Peyer's patch (tissue), 4 donors: ENCODE results near the gene ZNF782. TPM values are rescaled to one million over a fixed set of nuclear protein-coding genes. Genes with fewer than 3 reads are reported as not detected.
"Not testable (repeated sequence)": the region's sequence is repeated elsewhere in the genome, so short reads cannot be mapped to it uniquely, and the experiment has no call there.

Experiments
- DNase-seq, 3 donors: peaks; one replicate each; pipeline ENCODE4 v3.0.0-alpha.2; 2017 to 2019
- H3K27ac ChIP-seq, 4 donors: fragments of 200-600 bp; sonication (generic); one replicate each; pipeline ENCODE4 v1.5.1; 2016 to 2019
- H3K27me3 ChIP-seq, 2 donors: fragments of 200-600 bp; sonication (generic); one replicate each; pipeline ENCODE4 v1.5.1; 2019
- H3K36me3 ChIP-seq, 3 donors: fragments of 200-600 bp; sonication (generic); one replicate each; pipeline ENCODE4 v1.5.1; 2016 to 2019
- H3K4me1 ChIP-seq, 4 donors: fragments of 200-600 bp; sonication (generic); one replicate each; pipeline ENCODE4 v1.5.1; 2016 to 2019
- H3K4me3 ChIP-seq, 4 donors: fragments of 200-600 bp; sonication (generic); 1 replicate in 3 of 4; 2 replicates in 1 of 4; pipeline ENCODE4 v1.5.1; 2016 to 2019; ENCODE audit warnings: mild to moderate bottlenecking in 1 of 4
- H3K9me3 ChIP-seq, 4 donors: fragments of 200-600 bp; sonication (generic); one replicate each; pipeline ENCODE4 v1.5.1; 2016 to 2019; ENCODE audit warnings: mild to moderate bottlenecking in 1 of 4
- CTCF ChIP-seq, 6 experiments: fragments of 450-650 bp in 4 of 6; fragments of 200-600 bp in 2 of 6; sonication (generic) in 1 of 6; IDR thresholded peaks; one replicate each; pipeline ENCODE4 v1.5.1; 2017 to 2019; ENCODE audit warnings: antibody characterized with exemption in 6 of 6, mild to moderate bottlenecking in 3 of 6, moderate library complexity in 1 of 6
- POLR2A ChIP-seq, 2 donors: fragments of 450-650 bp; IDR thresholded peaks; one replicate each; pipeline ENCODE4 v1.5.1; 2017; ENCODE audit warnings: antibody characterized with exemption in 2 of 2, mild to moderate bottlenecking in 2 of 2, moderate library complexity in 2 of 2
- total RNA-seq, 4 donors: library from RNA; depleted of rRNA; stranded (reverse); fragments of >200 nt; gene quantifications; one replicate each; pipeline ENCODE4 v1.1.0, GENCODE V29; 2016

Gene ZNF782
- total RNA-seq, 4 donors from 2014 or later = 13.0 to 24.5 (median 20.2) TPM

DNA sequence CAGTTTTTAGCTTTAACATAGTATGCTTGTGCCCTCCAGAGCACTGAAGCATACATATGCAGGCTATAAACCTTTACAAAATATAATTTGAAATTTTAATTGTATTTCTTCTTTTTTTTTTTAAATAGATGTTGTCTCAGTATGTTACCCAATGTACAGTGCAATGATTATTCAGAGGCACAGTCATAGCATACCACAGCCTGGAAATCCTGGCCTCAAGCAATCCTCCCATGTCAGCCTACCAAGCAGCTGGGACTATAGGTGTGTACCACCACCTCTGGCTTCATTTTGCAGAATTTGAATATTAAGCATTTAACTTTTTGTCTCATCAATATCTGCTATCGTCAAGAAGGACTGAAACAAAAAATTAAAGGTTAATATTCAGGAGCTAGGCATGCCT, 16.9 kb upstream of the ZNF782 start:
- H3K27me3 ChIP-seq = no peaks in the 10 kb centered on the region
- no peaks in the 10 kb centered on the region for H3K9me3 ChIP-seq
- TF ChIP-seq POLR2A (IDR thresholded peaks at IDR 0.05) (no peak), CTCF (IDR thresholded peaks at IDR 0.05) (no peak)
- no peak overlapping the region for H3K4me3 ChIP-seq
- H3K36me3 ChIP-seq = no peaks in the 10 kb centered on the region
- H3K27ac ChIP-seq = no peak overlapping the region
- peaks cover 0 to 32% (median 3%) of the 10 kb centered on the region in 4 donors for H3K4me1 ChIP-seq
- no peak for DNase-seq

DNA sequence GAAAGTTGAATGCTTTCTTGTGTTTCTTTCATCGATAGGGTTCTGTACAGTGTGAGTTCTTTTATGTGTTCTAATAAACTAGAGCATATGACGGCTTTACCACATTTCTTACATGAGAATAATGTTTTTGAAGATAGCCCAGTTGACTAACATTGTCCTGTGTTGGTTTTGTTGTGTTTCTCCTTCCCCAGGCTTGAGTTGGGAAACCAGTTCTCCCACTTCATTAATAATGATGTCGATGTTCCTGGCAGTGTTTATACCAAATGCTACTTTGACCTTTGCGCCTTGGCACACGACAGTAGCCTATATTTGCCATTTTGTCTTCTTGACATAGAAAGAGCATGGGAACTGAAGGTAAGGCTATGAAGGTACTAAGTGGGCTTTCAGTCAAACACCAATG, 14.4 kb upstream of the ZNF782 start:
- Histone ChIP-seq H3K4me1 (peaks cover 0 to 20% (median 0%) of the 10 kb centered on the region in 4 donors), H3K9me3 (no peaks in the 10 kb centered on the region), H3K27me3 (no peaks in the 10 kb centered on the region), H3K4me3 (no peak overlapping the region), H3K27ac (no peak overlapping the region), H3K36me3 (no peaks in the 10 kb centered on the region)
- TF ChIP-seq CTCF (IDR thresholded peaks at IDR 0.05) (no peak), POLR2A (IDR thresholded peaks at IDR 0.05) (no peak)
- DNase-seq = no peak

GRCh38 chr9:96867079-96867804, 12.9 kb upstream of the ZNF782 start:
- no peak for DNase-seq
- no peak for TF ChIP-seq POLR2A (IDR thresholded peaks at IDR 0.05)
- H3K9me3 ChIP-seq = no peaks in the 10 kb centered on the region
- H3K36me3 ChIP-seq = no peaks in the 10 kb centered on the region
- H3K4me1 ChIP-seq = peaks cover 0 to 20% (median 0%) of the 10 kb centered on the region in 4 donors
- peak overlapping the region in 2 of 4 donors; percentile 57 to 77 for H3K27ac ChIP-seq
- H3K4me3 ChIP-seq = no peak overlapping the region
- H3K27me3 ChIP-seq = no peaks in the 10 kb centered on the region

DNA sequence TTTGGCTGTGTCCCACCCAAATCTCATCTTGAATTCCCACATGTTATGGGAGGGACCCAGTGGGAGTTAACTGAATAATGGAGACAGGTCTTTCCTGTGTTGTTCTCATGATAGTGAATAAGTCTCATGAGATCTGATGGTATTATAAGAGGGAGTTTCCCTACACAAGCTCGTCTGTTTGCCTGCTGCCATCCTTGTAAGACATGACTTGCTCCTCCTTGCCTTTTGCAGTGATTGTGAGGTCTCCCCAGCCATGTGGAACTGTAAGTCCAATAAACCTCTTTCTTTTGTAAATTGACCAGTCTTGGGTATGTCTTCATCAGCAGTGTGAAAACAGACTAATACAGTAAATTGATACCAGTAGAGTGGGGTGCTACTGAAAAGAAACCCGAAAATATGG, 10.9 kb upstream of the ZNF782 start:
- H3K4me1 ChIP-seq = peaks cover 0 to 20% (median 0%) of the 10 kb centered on the region in 4 donors
- not testable (repeated sequence) for H3K36me3 ChIP-seq, H3K9me3 ChIP-seq, DNase-seq, H3K4me3 ChIP-seq, H3K27me3 ChIP-seq, H3K27ac ChIP-seq

- H3K27ac ChIP-seq = no peak overlapping the region
- no peaks in the 10 kb centered on the region for H3K27me3 ChIP-seq
- no peak for DNase-seq
Observed at GRCh38 chr9:96859461-96860198, 5.3 kb upstream of the ZNF782 start.

DNA sequence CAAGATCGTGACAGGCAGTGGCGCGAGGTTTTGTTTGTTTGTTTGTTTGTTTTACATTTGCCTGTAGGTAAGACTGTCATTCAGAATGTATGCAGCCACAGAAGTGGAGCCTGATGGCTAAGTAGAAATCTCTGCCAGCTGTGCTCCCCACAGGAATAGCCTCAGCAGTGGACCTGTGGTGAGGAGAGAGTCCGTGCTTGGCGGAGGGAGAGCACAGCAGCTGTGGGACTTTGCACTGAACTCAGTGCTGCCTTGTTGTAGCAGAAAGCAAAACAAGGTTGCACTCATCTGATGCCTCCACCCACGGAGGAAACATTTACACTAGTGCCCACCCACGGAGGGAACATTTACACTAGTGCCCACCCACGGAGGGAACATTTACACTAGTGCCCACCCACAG, 4.4 kb upstream of the ZNF782 start:
- Histone ChIP-seq H3K4me3 (no peak overlapping the region), H3K36me3 (no peaks in the 10 kb centered on the region), H3K27me3 (no peaks in the 10 kb centered on the region), H3K27ac (no peak overlapping the region), H3K4me1 (peaks cover 0 to 4% (median 2%) of the 10 kb centered on the region in 4 donors), H3K9me3 (no peaks in the 10 kb centered on the region)
- TF ChIP-seq CTCF (IDR thresholded peaks at IDR 0.05) = no peak
- TF ChIP-seq POLR2A (IDR thresholded peaks at IDR 0.05) = no peak
- DNase-seq = no peak

More at GRCh38 chr9:96859461-96860198, 5.3 kb upstream of the ZNF782 start:
- peaks cover 0 to 4% (median 2%) of the 10 kb centered on the region in 4 donors for H3K4me1 ChIP-seq
- no peaks in the 10 kb centered on the region for H3K36me3 ChIP-seq
- no peaks in the 10 kb centered on the region for H3K9me3 ChIP-seq
- no peak overlapping the region for H3K4me3 ChIP-seq
- no peak for TF ChIP-seq CTCF (IDR thresholded peaks at IDR 0.05)
- TF ChIP-seq POLR2A (IDR thresholded peaks at IDR 0.05) = no peak
